HG03066 (cell line): ENCODE measurements around the gene VMP1.
"Not testable (repeated sequence)": the region's sequence is repeated elsewhere in the genome, so short reads cannot be mapped to it uniquely, and the experiment has no call there.

Experiments used
- ATAC-seq: cut with Tn5 transposase; IDR thresholded peaks from one replicate; pipeline ENCODE4 v1.9.1; 2021; ENCODE audit warnings: low read depth; ENCODE audit not compliant: unreplicated experiment

Gene VMP1

GRCh38 chr17:59853168-59853918, 145.9 kb downstream of the VMP1 start:
- ATAC-seq, result no peak

GRCh38 chr17:59853919-59854729, 146.7 kb downstream of the VMP1 start:
- ATAC-seq, result not testable (repeated sequence)

- ATAC-seq, result no peak
Measured at GRCh38 chr17:59856859-59857794, 149.7 kb downstream of the VMP1 start.

- ATAC-seq, result no peak
Measured at GRCh38 chr17:59858167-59858816, 150.8 kb downstream of the VMP1 start.

- ATAC-seq, result no peak
Measured at GRCh38 chr17:59858932-59859331, 151.5 kb downstream of the VMP1 start.

- no peak for ATAC-seq
Measured at GRCh38 chr17:59859444-59860025, 152.1 kb downstream of the VMP1 start.

- no peak for ATAC-seq
Measured at GRCh38 chr17:59863616-59864015, 156.2 kb downstream of the VMP1 start.

- no peak for ATAC-seq
Measured at GRCh38 chr17:59869941-59870218, 162.4 kb downstream of the VMP1 start.

GRCh38 chr17:59870482-59870881, 163.0 kb downstream of the VMP1 start:
- no peak for ATAC-seq

GRCh38 chr17:59872351-59872750, 164.9 kb downstream of the VMP1 start:
- ATAC-seq, result no peak

- not testable (repeated sequence) for ATAC-seq
Measured at GRCh38 chr17:59873414-59873813, 166.0 kb downstream of the VMP1 start.

GRCh38 chr17:59874376-59874775, 166.9 kb downstream of the VMP1 start:
- no peak for ATAC-seq

GRCh38 chr17:59876107-59876506, 168.7 kb downstream of the VMP1 start:
- no peak for ATAC-seq

GRCh38 chr17:59877965-59878364, 170.5 kb downstream of the VMP1 start:
- ATAC-seq, result no peak

GRCh38 chr17:59878624-59879023, 171.2 kb downstream of the VMP1 start:
- ATAC-seq, result no peak

GRCh38 chr17:59884861-59885260, 177.4 kb downstream of the VMP1 start:
- ATAC-seq, result no peak

- no peak for ATAC-seq
Measured at GRCh38 chr17:59888145-59888750, 180.8 kb downstream of the VMP1 start.

- ATAC-seq, result no peak
Measured at GRCh38 chr17:59890720-59891119, 183.3 kb downstream of the VMP1 start.
